ENCODE results near the gene SELENOO. TPM values are rescaled to one million over a fixed set of nuclear protein-coding genes. Genes with fewer than 3 reads are reported as not detected.
"Not testable (repeated sequence)": the region's sequence is repeated elsewhere in the genome, so short reads cannot be mapped to it uniquely, and the experiment has no call there.

SELENOO gene
- total RNA-seq, 1 donor, result 31.8 TPM

- DNase-seq (ENCODE audit: low read depth in 2 of 3, low spot score in 2 of 3), result no peak
Measured at GRCh38 chr22:50198624-50199017, 2.2 kb upstream of the SELENOO start.

- DNase-seq (ENCODE audit: low read depth in 2 of 3, low spot score in 2 of 3), result no peak
Measured at GRCh38 chr22:50199251-50199721, 1.5 kb upstream of the SELENOO start.

- DNase-seq (ENCODE audit: low read depth in 2 of 3, low spot score in 2 of 3), result peak in 1 of 3 donors; percentile 26
Measured at GRCh38 chr22:50199829-50200460, 866 bp upstream of the SELENOO start.

- DNase-seq (ENCODE audit: low read depth in 2 of 3, low spot score in 2 of 3), result no peak
Measured at GRCh38 chr22:50201191-50202129, 649 bp downstream of the SELENOO start.

GRCh38 chr22:50202130-50202666, 1.4 kb downstream of the SELENOO start:
- no peak for DNase-seq (ENCODE audit: low read depth in 2 of 3, low spot score in 2 of 3)

GRCh38 chr22:50203288-50203687, 2.5 kb downstream of the SELENOO start:
- no peak for DNase-seq (ENCODE audit: low read depth in 2 of 3, low spot score in 2 of 3)

GRCh38 chr22:50204571-50204970, 3.8 kb downstream of the SELENOO start:
- DNase-seq (ENCODE audit: low read depth in 2 of 3, low spot score in 2 of 3), result no peak

GRCh38 chr22:50204998-50205397, 4.2 kb downstream of the SELENOO start:
- DNase-seq (ENCODE audit: low read depth in 2 of 3, low spot score in 2 of 3), result not testable (repeated sequence)

GRCh38 chr22:50205781-50206569, 5.2 kb downstream of the SELENOO start:
- no peak for DNase-seq (ENCODE audit: low read depth in 2 of 3, low spot score in 2 of 3)

GRCh38 chr22:50206599-50206998, 5.8 kb downstream of the SELENOO start:
- peak in 1 of 3 donors; percentile 43 for DNase-seq (ENCODE audit: low read depth in 2 of 3, low spot score in 2 of 3)

- no peak for DNase-seq (ENCODE audit: low read depth in 2 of 3, low spot score in 2 of 3)
Measured at GRCh38 chr22:50207383-50208140, 6.8 kb downstream of the SELENOO start.

GRCh38 chr22:50208430-50208938, 7.7 kb downstream of the SELENOO start:
- no peak for DNase-seq (ENCODE audit: low read depth in 2 of 3, low spot score in 2 of 3)

GRCh38 chr22:50208939-50209892, 8.4 kb downstream of the SELENOO start:
- DNase-seq (ENCODE audit: low read depth in 2 of 3, low spot score in 2 of 3), result no peak

GRCh38 chr22:50209893-50210292, 9.1 kb downstream of the SELENOO start:
- peak; percentile 59 to 85 (median 70) for DNase-seq (ENCODE audit: low read depth in 2 of 3, low spot score in 2 of 3)

GRCh38 chr22:50210378-50211139, 9.7 kb downstream of the SELENOO start:
- DNase-seq (ENCODE audit: low read depth in 2 of 3, low spot score in 2 of 3), result no peak

GRCh38 chr22:50211147-50211546, 10.3 kb downstream of the SELENOO start:
- DNase-seq (ENCODE audit: low read depth in 2 of 3, low spot score in 2 of 3), result no peak

- DNase-seq (ENCODE audit: low read depth in 2 of 3, low spot score in 2 of 3), result no peak
Measured at GRCh38 chr22:50213263-50213662, 12.5 kb downstream of the SELENOO start.

All from hematopoietic multipotent progenitor cell (in vitro differentiated cells).